H1 (cell line): ENCODE measurements around the gene ANO2.

Source experiments
- BRCA1 ChIP-seq: IDR thresholded peaks from 2 replicates; pipeline ENCODE4 v1.6.1; 2012; ENCODE audit warnings: low read depth, low read length, improper control_type of control experiment
- CTCF ChIP-seq, 3 experiments: IDR thresholded peaks; 1 replicate in 2 of 3; 2 replicates in 1 of 3; pipeline versions ENCODE4 v1.5.1 to v1.6.1; 2011; ENCODE audit warnings: low read length in 3 of 3, mild to moderate bottlenecking in 3 of 3, inconsistent platforms in 2 of 3, low read depth in 1 of 3, moderate library complexity in 1 of 3; ENCODE audit not compliant: insufficient read depth in 1 of 3; ENCODE audit errors: control extremely low read depth in 1 of 3
- EZH2 ChIP-seq: fragments of 200-600 bp; sonication (generic); IDR thresholded peaks from 2 replicates; pipeline ENCODE4 v1.7.1; 2012; ENCODE audit warnings: low read depth, mild to moderate bottlenecking, moderate library complexity, low read length, inconsistent platforms; ENCODE audit not compliant: severe bottlenecking
- HDAC6 ChIP-seq: IDR thresholded peaks from one replicate; pipeline ENCODE4 v1.7.1; 2012; ENCODE audit warnings: low read depth, mild to moderate bottlenecking, inconsistent platforms, low read length, moderate library complexity
- KDM1A ChIP-seq: fragments of 200-600, 300-600 bp; sonication (generic); IDR thresholded peaks from 2 replicates; pipeline ENCODE4 v1.7.1; 2016; ENCODE audit warnings: mild to moderate bottlenecking, low read length, borderline replicate concordance
- POLR2A ChIP-seq, 2 experiments: IDR thresholded peaks; 1 replicate in 1 of 2; 2 replicates in 1 of 2; pipeline ENCODE4 v1.6.1; 2011; ENCODE audit warnings: low read depth in 2 of 2, low read length in 2 of 2, mild to moderate bottlenecking in 2 of 2; ENCODE audit errors: control extremely low read depth in 1 of 2
- POLR2AphosphoS5 ChIP-seq: IDR thresholded peaks from 2 replicates; pipeline ENCODE4 v1.6.1; 2011; ENCODE audit warnings: low read depth, low read length
- RAD21 ChIP-seq, 2 experiments: IDR thresholded peaks in 1 of 2; conservative IDR thresholded peaks in 1 of 2; 2 replicates each; pipeline ENCODE4 v1.6.1; 2011; ENCODE audit warnings: low read depth in 2 of 2, low read length in 2 of 2, improper control_type of control experiment in 1 of 2, inconsistent platforms in 1 of 2, mild to moderate bottlenecking in 1 of 2, moderate library complexity in 1 of 2
- SP2 ChIP-seq: IDR thresholded peaks from 2 replicates; pipeline ENCODE4 v1.6.1; 2012; ENCODE audit warnings: mild to moderate bottlenecking, low read length, inconsistent platforms
- SRF ChIP-seq: IDR thresholded peaks from 2 replicates; pipeline ENCODE4 v1.6.1; 2011; ENCODE audit warnings: mild to moderate bottlenecking, low read depth, low read length, moderate library complexity
- TAF1 ChIP-seq: IDR thresholded peaks from 2 replicates; pipeline ENCODE4 v1.6.1; 2011; ENCODE audit warnings: mild to moderate bottlenecking, low read depth, low read length
- TEAD4 ChIP-seq: IDR thresholded peaks from 2 replicates; pipeline ENCODE4 v1.6.1; 2012; ENCODE audit warnings: low read depth, low read length, inconsistent platforms, mixed read lengths
- USF2 ChIP-seq: IDR thresholded peaks from 2 replicates; pipeline ENCODE4 v1.6.1; 2011; ENCODE audit warnings: low read length, improper control_type of control experiment
- TF ChIP-seq, protein P1 (sequence below): IDR thresholded peaks from 2 replicates; pipeline ENCODE4 v1.6.1; 2011; ENCODE audit warnings: low read depth, mild to moderate bottlenecking, low read length; ENCODE audit not compliant: insufficient read depth

- TF ChIP-seq EZH2 (no peak), SRF (no peak), CTCF (IDR thresholded peaks at IDR 0.05; ENCODE audit: control extremely low read depth in 1 of 3, insufficient read depth in 1 of 3, low read depth in 1 of 3, low read length in 3 of 3) (no peak), RAD21 (IDR thresholded peaks at IDR 0.05 in 1 of 2, conservative IDR thresholded peaks at IDR 0.05 in 1 of 2; ENCODE audit: low read depth in 2 of 2, low read length in 2 of 2) (no peak), HDAC6 (no peak), TEAD4 (no peak), BRCA1 (no peak), POLR2A (IDR thresholded peaks at IDR 0.05; ENCODE audit: control extremely low read depth in 1 of 2, low read depth in 2 of 2, low read length in 2 of 2) (no peak), KDM1A (no peak), POLR2AphosphoS5 (no peak), TAF1 (no peak), USF2 (no peak), SP2 (no peak)
- TF ChIP-seq, protein P1, sequence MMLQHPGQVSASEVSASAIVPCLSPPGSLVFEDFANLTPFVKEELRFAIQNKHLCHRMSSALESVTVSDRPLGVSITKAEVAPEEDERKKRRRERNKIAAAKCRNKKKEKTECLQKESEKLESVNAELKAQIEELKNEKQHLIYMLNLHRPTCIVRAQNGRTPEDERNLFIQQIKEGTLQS, result no peak
Observed at GRCh38 chr12:5817246-5817645, 127.8 kb downstream of the ANO2 start.
